NT2/D1 (cell line): ENCODE results near the gene SPATA31D1.
"Not testable (repeated sequence)": the region's sequence is repeated elsewhere in the genome, so short reads cannot be mapped to it uniquely, and the experiment has no call there.

Source experiments
- DNase-seq: peaks from one replicate; pipeline ENCODE4 v3.0.0-alpha.2; 2011; ENCODE audit warnings: low read depth, low spot score
- H3K27me3 ChIP-seq: 2 replicates; pipeline ENCODE4 v1.6.0; 2011; ENCODE audit warnings: mild to moderate bottlenecking; ENCODE audit not compliant: insufficient read length, insufficient read depth
- H3K36me3 ChIP-seq: 2 replicates; pipeline ENCODE4 v1.6.1; 2011; ENCODE audit warnings: mild to moderate bottlenecking, low read length, mixed read lengths; ENCODE audit not compliant: insufficient read depth, insufficient read length
- H3K4me1 ChIP-seq: 2 replicates; pipeline ENCODE4 v1.5.1; 2011; ENCODE audit not compliant: insufficient read depth, insufficient read length
- H3K4me3 ChIP-seq: 2 replicates; pipeline ENCODE4 v1.5.1; 2011; ENCODE audit warnings: low read depth; ENCODE audit not compliant: insufficient read length
- H3K9ac ChIP-seq: 2 replicates; pipeline ENCODE4 v1.6.0; 2011; ENCODE audit warnings: low read depth; ENCODE audit not compliant: insufficient read length
- H3K9me3 ChIP-seq: 2 replicates; pipeline ENCODE4 v1.5.1; 2011; ENCODE audit warnings: mild to moderate bottlenecking, low read length; ENCODE audit not compliant: insufficient read depth
- SUZ12 ChIP-seq: IDR thresholded peaks from 2 replicates; pipeline ENCODE4 v1.6.1; 2011; ENCODE audit not compliant: insufficient read length, insufficient read depth; ENCODE audit errors: extremely low read depth
- YY1 ChIP-seq: IDR thresholded peaks from 2 replicates; pipeline ENCODE4 v1.6.1; 2011; ENCODE audit not compliant: insufficient read length, insufficient read depth
- ZNF274 ChIP-seq: IDR thresholded peaks from 2 replicates; pipeline ENCODE4 v1.6.1; 2011; ENCODE audit warnings: mild to moderate bottlenecking, low read depth, low read length

SPATA31D1 gene

DNA sequence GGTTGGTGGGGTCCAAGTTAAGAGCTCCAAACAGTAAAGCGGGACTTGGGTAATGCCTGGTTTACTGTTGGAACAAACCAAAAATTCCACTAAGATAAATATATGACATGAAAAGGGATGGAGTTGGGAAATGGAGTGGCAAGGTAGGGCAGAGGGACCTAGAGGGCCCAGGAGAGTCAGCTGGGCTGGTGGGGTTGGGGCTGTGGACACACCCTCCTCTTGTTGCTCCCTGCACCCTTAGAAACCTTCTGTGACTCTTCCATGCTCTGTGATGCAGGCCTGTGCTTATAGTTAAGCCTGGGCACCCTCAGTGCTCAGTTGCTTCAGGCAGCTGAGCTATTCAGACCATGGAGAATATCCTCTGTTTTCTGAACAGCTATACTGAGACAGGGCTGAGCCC, at the start of gene SPATA31D1:
Gene SPATA31D1 (plus strand): TSS at position 301 of the 400 bp plus-strand sequence. CDS start 47 bp downstream, at position 348.
- not testable (repeated sequence) for H3K4me1 ChIP-seq, DNase-seq, H3K9ac ChIP-seq, H3K27me3 ChIP-seq, H3K4me3 ChIP-seq, H3K36me3 ChIP-seq, H3K9me3 ChIP-seq

GRCh38 chr9:81943393-81943792, 45.2 kb upstream of the SPATA31D1 start, which contains the start of gene SPATA31D3:
TSS of gene SPATA31D3 (plus strand) at chr9:81943500. CDS start at chr9:81943586, 86 bp downstream.
- not testable (repeated sequence) for H3K4me1 ChIP-seq, H3K4me3 ChIP-seq, H3K9me3 ChIP-seq, H3K36me3 ChIP-seq, H3K27me3 ChIP-seq, DNase-seq, H3K9ac ChIP-seq

GRCh38 chr9:81948650-81949049, 39.9 kb upstream of the SPATA31D1 start:
- H3K9me3 ChIP-seq, H3K4me1 ChIP-seq, DNase-seq, H3K36me3 ChIP-seq, H3K4me3 ChIP-seq, H3K27me3 ChIP-seq, H3K9ac ChIP-seq: not testable (repeated sequence)

- Histone ChIP-seq H3K36me3 (no peaks in the 10 kb centered on the region), H3K27me3 (no peaks in the 10 kb centered on the region), H3K9ac (no peak overlapping the region), H3K9me3 (peaks cover 29% of the 10 kb centered on the region), H3K4me3 (no peak overlapping the region), H3K4me1 (no peaks in the 10 kb centered on the region)
- DNase-seq = no peak
- TF ChIP-seq SUZ12 = no peak
Observed at GRCh38 chr9:81953096-81953495, 35.5 kb upstream of the SPATA31D1 start.

DNA sequence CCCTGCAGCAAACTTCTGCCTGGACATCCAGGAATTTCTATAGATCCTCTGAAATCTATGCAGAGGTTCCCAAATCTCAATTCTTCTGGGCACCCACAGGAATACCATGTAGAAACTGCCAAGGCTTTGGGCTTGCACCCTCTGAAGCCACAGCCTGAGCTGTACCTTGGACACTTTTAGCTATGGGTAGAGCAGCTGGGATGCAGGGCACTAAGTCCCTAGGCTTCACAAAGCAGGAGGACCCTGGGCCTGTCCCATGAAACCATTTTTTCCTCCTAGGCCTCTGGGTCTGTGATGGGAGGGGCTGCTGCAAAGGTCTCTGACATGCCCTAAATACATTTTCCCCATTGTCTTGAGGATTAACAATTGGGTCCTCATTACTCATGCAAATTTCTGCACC, 32.9 kb upstream of the SPATA31D1 start:
- Histone ChIP-seq H3K9ac (no peak overlapping the region), H3K9me3 (peaks cover 29% of the 10 kb centered on the region), H3K27me3 (no peaks in the 10 kb centered on the region), H3K4me3 (no peak overlapping the region), H3K36me3 (no peaks in the 10 kb centered on the region), H3K4me1 (no peaks in the 10 kb centered on the region)
- DNase-seq = no peak
- TF ChIP-seq YY1 (no peak), ZNF274 (no peak), SUZ12 (no peak)

DNA sequence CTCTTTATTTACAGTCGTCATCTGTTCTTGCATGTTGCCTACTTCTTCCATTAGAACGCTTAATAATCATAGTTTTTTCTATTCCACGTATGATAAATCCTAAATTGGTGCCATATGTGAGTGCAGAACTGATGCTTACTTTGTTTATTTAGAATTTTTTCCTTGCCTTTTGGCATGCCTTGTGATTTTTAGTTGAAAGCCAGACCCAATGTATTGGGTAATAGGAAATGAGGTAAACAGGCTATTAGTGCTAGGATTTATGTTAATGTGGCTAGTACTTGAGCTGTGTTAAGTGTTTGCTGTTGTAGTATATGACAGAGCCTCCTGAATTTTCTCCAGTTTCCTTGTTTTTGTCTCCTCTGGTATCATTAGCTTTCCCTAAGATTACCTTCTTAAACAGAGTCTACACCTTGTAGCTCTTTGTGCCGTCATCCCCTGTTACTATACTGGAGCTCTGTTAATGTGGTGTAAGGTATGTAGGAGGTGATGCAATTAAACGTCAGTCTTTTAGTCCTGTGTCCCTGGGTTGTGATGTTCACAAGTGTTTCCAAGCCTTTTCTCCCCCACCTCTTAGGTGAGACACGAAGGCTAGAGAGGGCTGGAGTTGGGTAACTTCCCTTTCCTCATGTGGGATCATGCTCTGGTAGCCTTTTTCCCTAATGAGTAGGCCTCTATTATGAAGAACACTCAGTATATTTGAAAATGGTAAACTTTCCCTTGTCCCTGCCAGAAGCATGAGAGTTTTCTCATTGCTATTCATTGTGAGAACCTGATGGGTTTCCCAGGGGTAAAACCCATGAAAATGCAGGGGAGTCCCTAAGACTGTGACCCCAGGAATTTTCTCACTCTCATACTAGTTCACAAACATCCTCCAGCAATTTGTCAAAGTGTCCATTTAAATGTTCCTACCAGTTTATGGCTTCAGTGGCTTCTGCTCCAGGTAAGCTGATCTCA, 24.1 kb upstream of the SPATA31D1 start:
- no peak overlapping the region for H3K9ac ChIP-seq
- H3K4me1 ChIP-seq = no peaks in the 10 kb centered on the region
- TF ChIP-seq SUZ12 (no peak), ZNF274 (no peak), YY1 (no peak)
- H3K9me3 ChIP-seq = no peaks in the 10 kb centered on the region
- no peak for DNase-seq
- no peaks in the 10 kb centered on the region for H3K27me3 ChIP-seq
- H3K4me3 ChIP-seq = no peak overlapping the region
- no peaks in the 10 kb centered on the region for H3K36me3 ChIP-seq

DNA sequence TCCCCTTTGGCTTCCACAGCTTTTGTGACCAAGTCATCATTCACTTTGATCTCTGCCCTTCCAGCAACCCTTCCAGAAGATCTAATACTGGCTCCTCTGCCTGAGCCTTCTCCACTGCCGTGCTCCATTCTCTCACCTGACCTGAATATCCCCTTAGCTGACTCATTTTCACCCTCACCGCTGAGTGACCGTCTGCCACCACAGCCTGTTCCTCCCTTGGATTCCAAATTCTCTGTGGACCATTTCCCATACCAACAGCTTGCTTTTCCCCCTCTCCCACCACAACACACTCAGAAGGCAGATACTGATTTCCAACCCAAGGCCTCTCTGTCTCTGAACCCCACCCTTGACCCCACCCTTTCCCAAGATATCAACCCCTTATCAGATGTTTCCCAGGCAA, 20.5 kb upstream of the SPATA31D1 start:
- Histone ChIP-seq H3K4me1 (no peaks in the 10 kb centered on the region), H3K4me3 (no peak overlapping the region), H3K27me3 (no peaks in the 10 kb centered on the region), H3K36me3 (no peaks in the 10 kb centered on the region), H3K9ac (no peak overlapping the region), H3K9me3 (peaks cover 6% of the 10 kb centered on the region; the same call in 1 of the 2 replicates)
- no peak for TF ChIP-seq SUZ12
- no peak for DNase-seq

DNA sequence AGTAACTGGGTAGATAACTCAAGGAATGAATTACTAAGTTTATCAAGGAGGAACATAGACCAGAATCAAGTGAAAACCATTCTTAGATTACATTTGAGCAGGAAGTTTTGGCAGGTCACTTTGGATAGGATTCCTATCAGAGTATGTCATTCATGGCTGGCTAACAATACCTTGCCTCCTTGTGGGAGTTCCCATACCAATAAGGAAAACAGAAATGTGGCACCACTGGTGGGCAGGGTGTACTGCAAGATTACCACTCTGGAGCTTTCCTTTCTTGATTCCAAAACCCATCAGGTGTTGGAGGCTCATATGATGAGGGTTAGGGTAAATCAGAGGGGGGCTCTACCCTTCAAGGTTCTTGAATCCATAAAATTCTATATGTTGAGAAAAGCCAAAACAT, 18.6 kb upstream of the SPATA31D1 start:
- Histone ChIP-seq H3K9me3 (peaks cover 6% of the 10 kb centered on the region; the same call in 1 of the 2 replicates), H3K4me1 (no peaks in the 10 kb centered on the region), H3K36me3 (no peaks in the 10 kb centered on the region), H3K27me3 (no peaks in the 10 kb centered on the region), H3K4me3 (no peak overlapping the region), H3K9ac (no peak overlapping the region)
- TF ChIP-seq YY1 (no peak), SUZ12 (no peak), ZNF274 (no peak)
- no peak for DNase-seq
